Epithelial cell of prostate (primary cell): Measurements from ENCODE around the gene TEX35.

ENCODE experiments used
- DNase-seq: peaks from one replicate; pipeline ENCODE4 v3.0.0-alpha.2; 2011; ENCODE audit warnings: low read depth, low spot score
- H3K27ac ChIP-seq: fragments of 450-650 bp; 2 replicates; pipeline ENCODE4 v1.5.1; 2017; ENCODE audit warnings: mild to moderate bottlenecking

The TEX35 gene

DNA sequence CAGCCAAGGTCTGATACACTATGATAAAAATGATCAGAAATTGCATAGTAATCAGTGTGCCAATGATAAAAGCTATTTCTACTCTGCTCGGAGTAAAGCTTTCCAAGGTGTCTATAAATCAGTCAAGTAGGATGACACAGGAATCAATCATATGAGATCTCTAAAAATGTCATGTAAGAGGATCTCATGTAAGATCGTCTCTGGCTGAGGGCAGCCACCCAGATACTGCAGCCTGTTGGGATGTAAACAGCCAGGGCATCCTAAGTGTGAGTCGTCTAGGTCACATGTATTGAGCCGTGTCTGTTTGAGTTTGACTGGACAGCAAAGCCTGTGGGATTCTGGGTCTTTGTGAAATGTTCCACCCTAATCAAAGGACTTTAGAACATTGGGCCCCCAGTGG is 2.8 kb upstream of the TEX35 start:
- DNase-seq = no peak

GRCh38 chr1:178513278-178513983 is 522 bp downstream of the TEX35 start:
- no peak overlapping the region for H3K27ac ChIP-seq
- DNase-seq = no peak

More for the DNA sequence above, 2.8 kb upstream of the TEX35 start:
- H3K27ac ChIP-seq = no peak overlapping the region

DNA sequence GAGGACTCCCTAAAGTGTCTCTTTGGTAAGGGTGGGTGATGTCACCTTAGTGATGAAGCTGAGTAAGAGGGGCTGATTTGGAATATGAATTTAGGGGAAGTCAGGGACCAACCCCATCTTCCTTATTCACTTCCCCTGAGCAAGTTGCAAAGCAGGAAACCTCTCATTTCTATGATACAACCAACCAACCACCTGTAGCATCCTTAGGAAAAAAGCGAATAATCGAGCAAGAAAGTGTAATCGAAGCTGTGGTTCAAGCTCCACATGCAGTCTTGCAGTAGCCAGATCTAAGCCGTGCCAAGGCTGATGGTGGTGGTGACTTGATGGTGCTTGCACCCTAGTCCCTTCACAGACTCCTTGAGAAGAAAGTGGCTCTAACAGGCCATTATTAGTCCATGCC is 3.2 kb downstream of the TEX35 start:
- H3K27ac ChIP-seq = no peak overlapping the region
- no peak for DNase-seq

- H3K27ac ChIP-seq = no peak overlapping the region
- DNase-seq = no peak
These were observed 6.0 kb downstream of the TEX35 start for GRCh38 chr1:178518894-178519293.

GRCh38 chr1:178520803-178521202 is 7.9 kb downstream of the TEX35 start:
- no peak for DNase-seq
- H3K27ac ChIP-seq = no peak overlapping the region

- H3K27ac ChIP-seq = no peak overlapping the region
- no peak for DNase-seq
These were observed 8.3 kb downstream of the TEX35 start for GRCh38 chr1:178521241-178521640.

DNA sequence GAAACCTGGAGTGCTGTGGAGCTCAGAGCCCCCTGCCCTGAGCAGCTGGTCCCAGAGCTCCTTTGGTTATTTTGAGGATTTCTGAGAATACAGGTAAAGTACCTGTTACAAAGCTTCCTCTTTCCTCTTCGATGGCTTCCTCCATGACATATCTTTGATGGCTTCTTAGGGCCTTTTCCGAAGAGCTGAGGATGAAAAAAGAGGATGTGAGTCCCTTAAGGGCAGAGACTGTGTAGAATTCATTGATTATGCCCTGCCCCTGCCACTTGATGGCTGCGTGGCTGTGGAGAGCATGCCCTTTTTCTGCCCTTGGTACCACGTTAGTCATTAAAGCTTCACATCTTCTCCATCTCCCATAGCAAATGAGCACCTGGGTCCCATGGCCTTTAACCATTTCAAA is 14.2 kb downstream of the TEX35 start:
- no peak for DNase-seq
- no peak overlapping the region for H3K27ac ChIP-seq

DNA sequence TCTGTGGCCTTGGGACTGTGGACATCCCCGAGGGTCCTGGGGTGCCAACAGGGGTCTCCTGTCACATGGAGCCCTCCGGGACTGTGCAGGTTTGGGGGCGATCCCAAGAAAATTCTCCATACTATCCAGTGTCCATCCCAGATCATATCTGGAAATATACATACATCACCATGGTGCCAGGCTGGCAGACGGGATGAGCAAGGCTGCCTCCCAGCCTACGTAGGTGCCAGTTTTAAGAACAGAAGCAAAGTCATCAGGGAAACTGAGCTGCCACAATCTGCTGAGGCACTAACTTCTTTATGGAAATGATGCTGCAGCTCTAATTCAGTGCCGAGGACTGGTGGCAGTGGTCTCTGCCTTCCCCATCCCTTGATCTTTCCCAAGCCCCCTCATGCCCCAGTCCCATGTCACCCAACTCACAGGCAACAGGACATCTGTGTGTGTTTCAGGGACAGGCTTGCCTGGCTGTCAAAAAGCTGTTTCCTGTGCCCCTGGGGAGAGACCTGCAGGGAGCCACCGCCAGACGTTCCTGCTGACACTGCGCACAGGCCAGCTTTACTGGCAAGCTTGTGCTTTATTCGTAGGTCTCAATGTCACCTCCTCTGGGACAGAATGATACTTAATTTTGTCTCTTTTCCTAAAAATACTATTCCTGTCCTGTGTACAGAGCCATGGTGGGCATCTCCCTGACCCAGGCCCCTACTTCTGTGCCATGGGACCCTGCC is 15.5 kb downstream of the TEX35 start:
- no peak for DNase-seq
- no peak overlapping the region for H3K27ac ChIP-seq

GRCh38 chr1:178528953-178529335 is 16.0 kb downstream of the TEX35 start:
- no peak for DNase-seq
- peak overlapping the region; percentile 45 for H3K27ac ChIP-seq

DNA sequence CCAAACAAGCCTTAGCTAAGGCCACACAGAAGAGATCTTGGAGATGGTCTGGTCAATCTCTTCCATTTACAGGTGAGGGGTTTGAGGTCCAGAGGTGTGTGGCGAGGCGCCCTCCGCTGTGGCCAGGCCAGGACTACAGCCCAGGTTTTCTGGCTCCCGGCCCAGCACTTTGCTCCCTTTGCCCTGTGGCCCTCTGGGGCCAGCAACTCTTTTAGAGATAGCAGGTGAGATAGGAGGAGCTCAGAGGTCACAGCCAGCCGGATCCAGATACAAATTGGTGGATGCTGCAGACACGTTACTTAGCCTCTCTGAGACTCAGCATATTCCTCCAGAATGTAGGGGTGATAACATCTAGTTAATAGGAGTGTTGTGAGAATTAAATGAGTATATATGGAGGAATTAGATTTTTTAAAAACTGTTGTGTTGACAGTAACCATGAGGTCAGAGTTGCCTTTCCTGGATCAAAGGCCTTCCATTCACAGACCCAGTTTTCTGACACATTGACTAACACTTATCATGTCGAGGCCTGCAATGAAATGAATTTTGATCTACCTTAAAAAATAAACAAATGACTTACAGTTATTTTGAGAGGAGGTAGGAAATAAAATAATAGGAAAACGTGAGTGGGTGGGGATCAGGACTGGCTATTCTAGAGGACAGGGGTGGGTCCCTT is 16.6 kb downstream of the TEX35 start:
- peak overlapping the region; percentile 45 for H3K27ac ChIP-seq
- no peak for DNase-seq

DNA sequence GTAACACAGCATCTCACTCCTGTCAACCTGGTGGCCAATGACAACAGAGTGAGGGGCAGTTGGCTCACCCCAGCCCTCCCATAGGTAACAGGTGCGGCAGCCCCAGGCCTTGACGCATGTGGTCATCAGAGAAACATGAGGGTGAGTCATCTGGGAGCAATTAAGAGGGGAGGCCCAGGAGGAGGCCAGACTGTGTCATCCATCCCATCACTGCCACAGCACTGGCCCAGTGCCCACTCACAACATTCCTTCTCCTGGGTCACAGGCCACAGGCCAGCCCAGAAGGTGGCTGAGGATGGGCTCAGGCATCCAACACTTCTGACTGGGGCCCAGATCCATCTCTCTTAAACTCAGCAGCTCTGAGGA is 17.1 kb downstream of the TEX35 start:
- DNase-seq = peak; percentile 53
- H3K27ac ChIP-seq = peak overlapping the region; percentile 45

DNA sequence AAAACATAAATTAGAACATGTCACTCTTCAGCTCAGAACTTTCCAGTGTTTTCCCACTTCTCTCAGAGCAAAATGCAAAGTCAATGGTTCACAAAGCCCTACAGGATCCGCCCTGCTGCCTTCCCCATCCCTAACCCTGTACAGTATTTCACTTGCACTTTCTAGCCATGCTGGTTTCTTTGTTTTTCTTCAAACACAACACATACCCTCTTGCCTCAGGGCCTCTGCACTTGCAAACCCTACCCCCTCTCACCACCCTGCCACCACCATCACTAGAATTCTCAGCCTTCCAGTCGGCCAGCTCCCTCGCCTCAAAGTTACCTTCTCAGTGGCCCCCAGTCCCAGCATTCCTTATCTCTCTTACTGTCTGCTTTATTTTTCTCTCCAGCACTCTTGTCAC is 17.6 kb downstream of the TEX35 start:
- no peak for DNase-seq
- peak overlapping the region; percentile 45 for H3K27ac ChIP-seq

DNA sequence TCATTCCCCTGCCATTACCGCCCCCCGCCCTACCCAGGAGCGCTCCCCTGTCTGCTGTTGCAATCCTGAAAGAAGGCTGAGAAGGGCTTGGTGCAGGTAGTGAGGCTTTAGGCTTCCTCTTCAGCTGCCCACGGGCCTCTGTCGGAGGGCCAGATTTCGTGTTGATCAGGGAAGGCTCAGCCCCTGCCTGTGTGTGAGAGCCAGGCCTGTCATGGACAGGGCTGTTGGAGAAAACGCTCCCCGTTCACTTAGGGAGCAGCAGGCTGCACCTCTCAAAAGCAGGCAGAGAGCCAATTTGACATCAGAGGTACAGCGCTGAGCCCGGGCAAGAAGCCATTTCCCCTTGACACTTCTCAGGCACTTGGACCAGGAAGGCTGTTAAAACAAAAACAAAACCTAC is 19.0 kb downstream of the TEX35 start:
- H3K27ac ChIP-seq = no peak overlapping the region
- DNase-seq = no peak

- DNase-seq = no peak
These were observed 19.5 kb downstream of the TEX35 start for GRCh38 chr1:178532392-178532791.

DNA sequence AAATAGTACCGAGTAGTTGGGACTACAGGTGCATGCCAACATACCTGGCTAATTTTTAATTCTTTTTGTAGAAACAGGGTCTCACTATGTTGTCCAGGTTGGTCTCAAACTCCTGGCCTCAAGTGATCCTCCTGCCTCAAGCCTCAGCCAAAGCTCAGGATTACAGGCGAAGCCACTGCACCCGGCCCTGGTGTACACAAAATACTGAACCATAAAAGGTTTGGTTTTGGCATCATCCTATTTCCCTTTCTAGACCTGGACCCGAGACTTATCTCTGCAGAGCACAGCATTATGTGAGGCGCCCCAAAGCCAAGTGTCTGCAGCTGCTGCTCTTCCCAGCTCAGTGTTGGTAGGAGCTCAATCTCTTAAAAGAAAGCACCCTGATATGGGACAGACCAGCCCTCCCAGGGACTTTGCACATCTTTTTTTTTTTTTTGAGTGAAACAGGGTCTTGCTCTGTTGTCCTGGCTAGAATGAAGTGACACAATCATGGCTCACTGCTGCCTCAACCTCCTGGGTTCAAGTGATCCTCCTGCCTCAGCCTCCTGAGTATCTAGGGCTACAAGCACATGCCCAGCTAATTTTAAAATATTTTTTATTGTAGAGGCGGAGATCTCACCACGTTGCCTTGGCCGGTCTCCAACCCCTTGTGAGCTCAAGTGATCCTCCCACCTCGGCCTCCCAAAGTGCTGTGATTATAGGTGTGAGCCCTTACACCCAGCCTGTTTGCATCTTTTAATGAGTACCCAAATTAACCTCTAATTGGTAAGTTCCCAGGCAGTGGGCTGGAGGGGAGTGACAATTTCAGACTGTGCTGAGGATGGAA is 20.4 kb downstream of the TEX35 start:
- no peak for DNase-seq
- H3K27ac ChIP-seq = no peak overlapping the region

More at GRCh38 chr1:178532392-178532791, 19.5 kb downstream of the TEX35 start:
- no peak overlapping the region for H3K27ac ChIP-seq

DNA sequence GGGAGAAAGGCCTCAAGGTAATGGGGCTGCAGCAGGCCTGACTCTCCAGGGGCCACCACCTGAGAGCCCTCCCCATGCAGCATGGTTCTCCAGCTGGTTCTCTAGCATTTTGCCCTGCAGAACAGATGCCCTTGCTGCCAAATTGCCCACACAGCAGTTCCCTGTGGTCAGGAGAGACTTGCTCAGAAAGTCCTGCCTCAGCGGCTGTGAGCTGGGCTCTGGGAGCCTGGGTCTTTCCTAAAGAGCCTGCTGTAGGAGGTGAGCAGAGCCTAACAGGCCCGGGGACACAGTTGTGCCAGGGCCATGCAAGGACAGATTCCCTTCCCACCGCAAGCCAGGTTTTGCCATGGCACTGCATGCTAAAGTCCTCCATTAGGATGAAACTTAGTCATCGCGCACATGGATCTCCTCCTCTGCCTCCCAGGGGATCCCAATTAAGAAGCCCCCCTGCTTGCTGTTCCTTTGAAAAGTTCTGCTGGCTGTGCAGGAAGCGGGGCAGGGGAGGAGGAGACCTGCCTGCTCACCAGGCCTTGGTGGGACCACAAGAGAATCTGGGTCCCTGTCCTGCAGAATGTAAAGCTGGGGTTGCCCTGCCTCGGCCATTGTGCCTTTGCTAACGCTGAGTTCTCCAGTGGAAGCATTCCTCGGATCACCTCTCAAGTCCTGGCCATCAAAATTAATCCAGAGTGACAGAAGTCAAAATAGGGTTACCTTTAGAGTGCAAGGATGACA is 21.4 kb downstream of the TEX35 start:
- DNase-seq = no peak
- H3K27ac ChIP-seq = no peak overlapping the region

GRCh38 chr1:178536329-178536728 is 23.4 kb downstream of the TEX35 start:
- H3K27ac ChIP-seq = peak overlapping the region; percentile 88
- DNase-seq = no peak

- peak overlapping the region; percentile 88 for H3K27ac ChIP-seq
- peak; percentile 64 for DNase-seq
These were observed 24.0 kb downstream of the TEX35 start for GRCh38 chr1:178536844-178537371.

DNA sequence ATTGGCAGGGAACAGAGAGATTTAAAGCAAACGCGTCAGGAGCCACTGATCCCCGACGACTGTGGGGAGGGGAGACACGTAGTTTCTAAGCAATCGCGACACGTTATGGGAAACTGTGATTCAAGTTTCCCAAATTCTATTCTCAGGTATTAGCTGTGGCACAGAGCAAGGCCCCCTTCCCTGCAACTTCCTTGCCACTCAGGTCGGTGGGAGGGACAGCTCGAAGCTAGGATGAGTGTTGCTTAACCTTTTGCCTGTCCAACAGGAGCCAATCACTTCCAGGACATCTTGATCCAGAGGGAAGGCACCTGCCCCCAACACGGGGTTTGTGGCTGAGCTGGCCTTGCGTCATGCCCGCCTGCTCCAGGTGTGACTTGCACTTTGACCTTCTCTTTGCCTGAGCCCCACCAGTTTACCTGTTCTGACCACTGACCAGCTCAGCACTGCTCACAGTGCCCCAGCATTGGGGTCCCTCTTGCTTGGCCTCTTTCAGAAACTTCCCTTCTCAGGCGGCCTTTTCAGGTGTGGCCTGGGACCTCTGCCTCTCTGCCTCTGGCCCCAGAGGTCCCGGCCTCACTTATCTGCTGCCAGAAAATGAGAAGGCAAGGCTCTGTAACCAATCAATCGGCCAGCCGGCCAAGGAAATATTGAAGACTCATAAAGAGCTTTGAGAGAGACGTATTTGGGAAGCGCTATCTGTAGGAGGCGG is 24.6 kb downstream of the TEX35 start:
- DNase-seq = no peak
- H3K27ac ChIP-seq = peak overlapping the region; percentile 88
